Astrocyte (in vitro differentiated cells and primary cell): ENCODE data around the gene LRMDA. TPM values are rescaled to one million over a fixed set of nuclear protein-coding genes. Genes with fewer than 3 reads are reported as not detected.

Source experiments
- DNase-seq: peaks from one replicate; pipeline ENCODE4 v3.0.0-alpha.2; 2010; ENCODE audit warnings: low read depth
- FAIRE-seq: peaks from 2 replicates; lab custom pipeline; 2011; peaks lifted over from hg19 to GRCh38; lab: Jason Lieb, UNC
- H2AFZ ChIP-seq: 2 replicates; pipeline ENCODE4 v1.6.0; 2012; ENCODE audit warnings: low read depth, low read length, inconsistent platforms
- H3K27ac ChIP-seq: 2 replicates; pipeline ENCODE4 v1.5.1; 2011; ENCODE audit warnings: low read depth, low read length, inconsistent platforms
- H3K27me3 ChIP-seq: 2 replicates; pipeline ENCODE4 v1.6.0; 2011; ENCODE audit warnings: low read length, inconsistent platforms; ENCODE audit not compliant: insufficient read depth
- H3K36me3 ChIP-seq: 2 replicates; pipeline ENCODE4 v1.5.1; 2011; ENCODE audit warnings: low read length, inconsistent platforms; ENCODE audit not compliant: insufficient read depth
- H3K4me1 ChIP-seq: 2 replicates; pipeline ENCODE4 v1.5.1; 2011; ENCODE audit warnings: low read length, inconsistent platforms; ENCODE audit not compliant: insufficient read depth
- H3K4me2 ChIP-seq: 2 replicates; pipeline ENCODE4 v1.6.0; 2012; ENCODE audit warnings: low read length, inconsistent platforms
- H3K4me3 ChIP-seq: 2 replicates; pipeline ENCODE4 v1.5.1; 2011; ENCODE audit warnings: low read depth, mild to moderate bottlenecking, low read length, inconsistent platforms; ENCODE audit not compliant: insufficient read depth
- H3K79me2 ChIP-seq: 2 replicates; pipeline ENCODE4 v1.6.0; 2012; ENCODE audit warnings: mild to moderate bottlenecking, low read length, inconsistent platforms; ENCODE audit not compliant: insufficient read depth
- H3K9ac ChIP-seq: 2 replicates; pipeline ENCODE4 v1.6.0; 2012; ENCODE audit warnings: mild to moderate bottlenecking, low read length, inconsistent platforms
- H3K9me3 ChIP-seq: 2 replicates; pipeline ENCODE4 v1.5.1; 2012; ENCODE audit warnings: low read depth, mild to moderate bottlenecking, low read length, inconsistent platforms; ENCODE audit not compliant: insufficient read depth
- H4K20me1 ChIP-seq: 2 replicates; pipeline ENCODE4 v1.6.0; 2012; ENCODE audit warnings: low read length, inconsistent platforms; ENCODE audit not compliant: insufficient read depth
- H3K27ac Mint-ChIP-seq: one replicate; pipeline ENCODE4 v1.8.0; 2021; ENCODE audit warnings: mild to moderate bottlenecking, mixed read lengths; ENCODE audit not compliant: unreplicated experiment
- H3K27me3 Mint-ChIP-seq: one replicate; pipeline ENCODE4 v1.8.0; 2021; ENCODE audit warnings: low read depth, mixed read lengths; ENCODE audit not compliant: unreplicated experiment
- H3K36me3 Mint-ChIP-seq: one replicate; pipeline ENCODE4 v1.8.0; 2021; ENCODE audit warnings: low read depth, mixed read lengths; ENCODE audit not compliant: unreplicated experiment
- H3K4me1 Mint-ChIP-seq: one replicate; pipeline ENCODE4 v1.8.0; 2021; ENCODE audit warnings: low read depth, mixed read lengths; ENCODE audit not compliant: unreplicated experiment
- H3K4me3 Mint-ChIP-seq: one replicate; pipeline ENCODE4 v1.8.0; 2021; ENCODE audit warnings: mild to moderate bottlenecking, moderate library complexity, mixed read lengths; ENCODE audit not compliant: unreplicated experiment
- H3K9me3 Mint-ChIP-seq: one replicate; pipeline ENCODE4 v1.8.0; 2021; ENCODE audit warnings: mild to moderate bottlenecking, mixed read lengths; ENCODE audit not compliant: unreplicated experiment
- CTCF ChIP-seq: IDR thresholded peaks from 2 replicates; pipeline ENCODE4 v1.5.1; 2011; ENCODE audit warnings: low read depth, mild to moderate bottlenecking, inconsistent platforms, low read length, moderate library complexity; ENCODE audit not compliant: insufficient read depth
- EZH2 ChIP-seq: IDR thresholded peaks from 2 replicates; pipeline ENCODE4 v1.6.1; 2012; ENCODE audit warnings: mild to moderate bottlenecking, low read length, inconsistent platforms; ENCODE audit not compliant: insufficient read depth
- total RNA-seq: library from RNA; stranded (reverse); gene quantifications from 2 replicates; pipeline ENCODE4 v1.2.1, GENCODE V29; 2021

LRMDA gene
- total RNA-seq, 1 donor from 2014 or later, result 2.7 TPM

- H3K4me2 ChIP-seq, result peak overlapping the region; percentile 39
- Mint-ChIP-seq H3K36me3 (no peaks in the 10 kb centered on the region), H3K27ac (peak overlapping the region; percentile 94), H3K27me3 (peaks cover 1% of the 10 kb centered on the region), H3K9me3 (no peaks in the 10 kb centered on the region), H3K4me3 (no peak overlapping the region), H3K4me1 (peaks cover 63% of the 10 kb centered on the region)
- H3K27ac ChIP-seq, result no peak overlapping the region
- H3K9me3 ChIP-seq, result no peaks in the 10 kb centered on the region
- no peaks in the 10 kb centered on the region for H4K20me1 ChIP-seq
- no peak overlapping the region for H3K9ac ChIP-seq
- FAIRE-seq (no peak), DNase-seq (peak; percentile 14)
- no peaks in the 10 kb centered on the region for H3K79me2 ChIP-seq
- peaks cover 17% of the 10 kb centered on the region for H3K4me1 ChIP-seq
- no peaks in the 10 kb centered on the region for H3K36me3 ChIP-seq
- H3K4me3 ChIP-seq, result no peak overlapping the region
- no peaks in the 10 kb centered on the region for H3K27me3 ChIP-seq
- no peak overlapping the region for H2AFZ ChIP-seq
- TF ChIP-seq EZH2 (no peak), CTCF (no peak)
These were observed 113.0 kb downstream of the LRMDA start for GRCh38 chr10:75544386-75544785.

GRCh38 chr10:75544993-75545706, 113.7 kb downstream of the LRMDA start:
- peak; percentile 72 for DNase-seq
- Mint-ChIP-seq H3K4me1 (peaks cover 63% of the 10 kb centered on the region), H3K27ac (peak overlapping the region; percentile 94), H3K9me3 (no peaks in the 10 kb centered on the region), H3K36me3 (no peaks in the 10 kb centered on the region), H3K27me3 (no peaks in the 10 kb centered on the region), H3K4me3 (no peak overlapping the region)
- no peaks in the 10 kb centered on the region for H3K9me3 ChIP-seq
- H4K20me1 ChIP-seq, result no peaks in the 10 kb centered on the region
- no peak overlapping the region for H3K27ac ChIP-seq
- H3K36me3 ChIP-seq, result no peaks in the 10 kb centered on the region
- H3K4me3 ChIP-seq, result no peak overlapping the region
- peaks cover 17% of the 10 kb centered on the region for H3K4me1 ChIP-seq
- H3K9ac ChIP-seq, result no peak overlapping the region
- peak; percentile 76 for FAIRE-seq
- H3K79me2 ChIP-seq, result no peaks in the 10 kb centered on the region
- H3K27me3 ChIP-seq, result no peaks in the 10 kb centered on the region
- TF ChIP-seq CTCF (no peak), EZH2 (no peak)
- H3K4me2 ChIP-seq, result peak overlapping the region; percentile 39
- no peak overlapping the region for H2AFZ ChIP-seq

GRCh38 chr10:75546004-75546403, 114.6 kb downstream of the LRMDA start:
- Histone ChIP-seq H3K9me3 (no peaks in the 10 kb centered on the region), H3K4me2 (no peak overlapping the region), H3K4me3 (no peak overlapping the region), H3K79me2 (no peaks in the 10 kb centered on the region), H2AFZ (no peak overlapping the region), H3K27ac (no peak overlapping the region), H3K9ac (no peak overlapping the region), H3K4me1 (peaks cover 17% of the 10 kb centered on the region), H4K20me1 (no peaks in the 10 kb centered on the region), H3K36me3 (no peaks in the 10 kb centered on the region), H3K27me3 (no peaks in the 10 kb centered on the region)
- Mint-ChIP-seq H3K27me3 (no peaks in the 10 kb centered on the region), H3K36me3 (no peaks in the 10 kb centered on the region), H3K4me1 (peaks cover 60% of the 10 kb centered on the region), H3K27ac (peak overlapping the region; percentile 94), H3K4me3 (no peak overlapping the region), H3K9me3 (no peaks in the 10 kb centered on the region)
- TF ChIP-seq EZH2 (no peak), CTCF (no peak)
- FAIRE-seq (no peak), DNase-seq (no peak)
